Measurements from ENCODE around the gene MBD5.

DNA sequence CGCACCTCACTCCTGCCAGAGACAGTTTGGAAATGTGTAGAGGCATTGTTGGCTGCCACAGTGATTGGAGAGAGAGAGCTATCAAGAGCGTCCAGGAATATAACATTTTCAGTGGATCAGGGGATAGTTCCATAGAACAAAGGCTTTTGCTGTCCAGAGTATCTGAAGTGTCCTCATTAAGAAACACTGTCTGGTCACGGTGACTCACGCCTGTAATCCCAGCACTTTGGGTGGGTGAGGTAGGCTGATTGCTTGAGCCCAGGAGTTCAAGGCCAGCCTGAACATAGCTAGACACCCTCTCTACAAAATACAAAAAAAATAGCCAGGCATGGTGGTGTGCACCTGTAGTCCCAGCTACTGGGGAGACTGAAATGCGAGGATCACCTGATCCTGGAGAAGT is 231.1 kb downstream of the MBD5 start:
- TF ChIP-seq, protein P1, sequence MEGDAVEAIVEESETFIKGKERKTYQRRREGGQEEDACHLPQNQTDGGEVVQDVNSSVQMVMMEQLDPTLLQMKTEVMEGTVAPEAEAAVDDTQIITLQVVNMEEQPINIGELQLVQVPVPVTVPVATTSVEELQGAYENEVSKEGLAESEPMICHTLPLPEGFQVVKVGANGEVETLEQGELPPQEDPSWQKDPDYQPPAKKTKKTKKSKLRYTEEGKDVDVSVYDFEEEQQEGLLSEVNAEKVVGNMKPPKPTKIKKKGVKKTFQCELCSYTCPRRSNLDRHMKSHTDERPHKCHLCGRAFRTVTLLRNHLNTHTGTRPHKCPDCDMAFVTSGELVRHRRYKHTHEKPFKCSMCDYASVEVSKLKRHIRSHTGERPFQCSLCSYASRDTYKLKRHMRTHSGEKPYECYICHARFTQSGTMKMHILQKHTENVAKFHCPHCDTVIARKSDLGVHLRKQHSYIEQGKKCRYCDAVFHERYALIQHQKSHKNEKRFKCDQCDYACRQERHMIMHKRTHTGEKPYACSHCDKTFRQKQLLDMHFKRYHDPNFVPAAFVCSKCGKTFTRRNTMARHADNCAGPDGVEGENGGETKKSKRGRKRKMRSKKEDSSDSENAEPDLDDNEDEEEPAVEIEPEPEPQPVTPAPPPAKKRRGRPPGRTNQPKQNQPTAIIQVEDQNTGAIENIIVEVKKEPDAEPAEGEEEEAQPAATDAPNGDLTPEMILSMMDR (IDR thresholded peaks at IDR 0.05), result no peak
- TF ChIP-seq POLR2A (IDR thresholded peaks at IDR 0.05), result no peak

Data from Peyer's patch (tissue), 4 donors.